ENCODE results near the gene TAPBP. TPM values are rescaled to one million over a fixed set of nuclear protein-coding genes. Genes with fewer than 3 reads are reported as not detected.
A peak's percentile ranks its signal among the peaks of the same experiment; 100 is the strongest.
"Not testable (repeated sequence)": the region's sequence is repeated elsewhere in the genome, so short reads cannot be mapped to it uniquely, and the experiment has no call there.

TAPBP gene
- 1.7 and 6.3 TPM in 2 replicates for total RNA-seq (ENCODE audit: low replicate concordance)

GRCh38 chr6:33313709-33314514 lies at the start of gene TAPBP:
Gene TAPBP (minus strand): TSS chr6:33314078. CDS start chr6:33314041, 37 bp downstream.
- Histone ChIP-seq H3K79me2 (ENCODE audit: low read depth) (peaks cover 4% of the 10 kb centered on the region), H3K27me3 (peaks cover 25% of the 10 kb centered on the region), H3K9me3 (ENCODE audit: low read depth) (no peaks in the 10 kb centered on the region), H3K4me2 (peak within 1 kb of the TSS; percentile 99), H3K4me3 (peak within 1 kb of the TSS; percentile 54), H3K9ac (peak within 1 kb of the TSS; percentile 0), H3K4me1 (peaks cover 24% of the 10 kb centered on the region), H4K20me1 (ENCODE audit: low read depth) (peaks cover 27% of the 10 kb centered on the region), H3F3A (ENCODE audit: low read depth) (peaks cover 56% of the 10 kb centered on the region), H3K36me3 (no peaks in the 10 kb centered on the region), H2AFZ (replicated peaks) (peak within 1 kb of the TSS; percentile 53), H3K27ac (no peak within 1 kb of the TSS)
- TF ChIP-seq EZH2 (IDR thresholded peaks at IDR 0.05) (no peak), EZH2phosphoT487 (IDR thresholded peaks at IDR 0.05) (no peak)
- TF ChIP-seq, protein P1, sequence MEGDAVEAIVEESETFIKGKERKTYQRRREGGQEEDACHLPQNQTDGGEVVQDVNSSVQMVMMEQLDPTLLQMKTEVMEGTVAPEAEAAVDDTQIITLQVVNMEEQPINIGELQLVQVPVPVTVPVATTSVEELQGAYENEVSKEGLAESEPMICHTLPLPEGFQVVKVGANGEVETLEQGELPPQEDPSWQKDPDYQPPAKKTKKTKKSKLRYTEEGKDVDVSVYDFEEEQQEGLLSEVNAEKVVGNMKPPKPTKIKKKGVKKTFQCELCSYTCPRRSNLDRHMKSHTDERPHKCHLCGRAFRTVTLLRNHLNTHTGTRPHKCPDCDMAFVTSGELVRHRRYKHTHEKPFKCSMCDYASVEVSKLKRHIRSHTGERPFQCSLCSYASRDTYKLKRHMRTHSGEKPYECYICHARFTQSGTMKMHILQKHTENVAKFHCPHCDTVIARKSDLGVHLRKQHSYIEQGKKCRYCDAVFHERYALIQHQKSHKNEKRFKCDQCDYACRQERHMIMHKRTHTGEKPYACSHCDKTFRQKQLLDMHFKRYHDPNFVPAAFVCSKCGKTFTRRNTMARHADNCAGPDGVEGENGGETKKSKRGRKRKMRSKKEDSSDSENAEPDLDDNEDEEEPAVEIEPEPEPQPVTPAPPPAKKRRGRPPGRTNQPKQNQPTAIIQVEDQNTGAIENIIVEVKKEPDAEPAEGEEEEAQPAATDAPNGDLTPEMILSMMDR (IDR thresholded peaks at IDR 0.05): no peak
- Mint-ChIP-seq H3K36me3 (peaks cover 10% of the 10 kb centered on the region), H3K4me1 (peaks cover 50% of the 10 kb centered on the region), H3K4me3 (peak within 1 kb of the TSS; percentile 95), H3K9me3 (no peaks in the 10 kb centered on the region), H3K27ac (peak within 1 kb of the TSS; percentile 94), H3K27me3 (ENCODE audit: insufficient read depth, low read depth) (peaks cover 16% of the 10 kb centered on the region)
- peak; percentile 50 for DNase-seq (ENCODE audit: low spot score)

DNA sequence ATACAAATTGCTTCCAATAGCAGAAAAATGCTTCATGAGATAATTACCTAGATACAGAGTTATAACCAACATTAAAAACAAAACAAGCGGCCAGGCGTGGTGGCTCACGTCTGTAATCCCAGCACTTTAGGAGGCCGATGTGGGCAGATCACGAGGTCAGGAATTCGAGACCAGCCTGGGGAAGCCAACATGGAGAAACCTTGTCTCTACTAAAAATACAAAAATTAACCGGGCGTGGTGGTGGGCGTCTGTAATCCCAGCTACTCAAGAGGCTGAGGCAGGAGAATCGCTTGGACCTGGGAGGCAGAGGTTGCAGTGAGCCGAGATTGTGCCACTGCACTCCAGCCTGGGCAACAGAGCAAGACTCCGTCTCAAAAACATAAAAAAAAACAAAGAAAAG lies 49.6 kb upstream of the TAPBP start:
- peak overlapping the region; percentile 18 for H3K4me3 Mint-ChIP-seq
- peaks cover 20% of the 10 kb centered on the region for H3K4me1 Mint-ChIP-seq
- not testable (repeated sequence) for H3K27me3 ChIP-seq; H3K27ac Mint-ChIP-seq; H3K4me3 ChIP-seq; H4K20me1 ChIP-seq (ENCODE audit: low read depth); H3K27ac ChIP-seq; H3K9me3 ChIP-seq (ENCODE audit: low read depth); H3K79me2 ChIP-seq (ENCODE audit: low read depth); H3K27me3 Mint-ChIP-seq (ENCODE audit: insufficient read depth, low read depth); H3K36me3 Mint-ChIP-seq; H3K4me1 ChIP-seq; H3K9me3 Mint-ChIP-seq; H3K36me3 ChIP-seq; H2AFZ ChIP-seq (replicated peaks); DNase-seq (ENCODE audit: low spot score); H3F3A ChIP-seq (ENCODE audit: low read depth); H3K4me2 ChIP-seq; H3K9ac ChIP-seq

DNA sequence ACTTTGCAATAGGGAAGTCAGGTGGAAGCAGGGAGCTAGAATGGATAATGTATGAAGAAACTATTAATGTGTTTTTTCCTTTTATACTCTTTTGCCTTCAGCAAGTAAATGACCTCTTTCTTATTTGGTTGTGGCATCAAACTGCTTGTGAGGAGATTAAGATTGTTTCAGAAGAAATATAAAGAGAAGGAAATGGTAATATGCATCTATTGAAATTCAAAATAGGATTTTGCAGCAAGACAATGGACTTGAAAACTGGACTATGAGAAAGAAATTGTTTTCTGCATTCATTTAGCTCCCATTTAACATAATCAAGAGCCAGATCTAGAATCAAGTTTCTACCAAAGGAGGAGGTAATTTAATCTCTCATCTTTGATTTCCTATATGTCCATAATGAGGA lies 45.5 kb upstream of the TAPBP start:
- no peaks in the 10 kb centered on the region for H3K9me3 Mint-ChIP-seq
- Histone ChIP-seq H3K9ac (no peak overlapping the region), H3K27me3 (no peaks in the 10 kb centered on the region), H4K20me1 (ENCODE audit: low read depth) (no peaks in the 10 kb centered on the region), H3K4me2 (no peak overlapping the region), H3K27ac (no peak overlapping the region), H3K9me3 (ENCODE audit: low read depth) (no peaks in the 10 kb centered on the region), H3K79me2 (ENCODE audit: low read depth) (no peaks in the 10 kb centered on the region), H3K36me3 (no peaks in the 10 kb centered on the region), H3K4me1 (peaks cover 4% of the 10 kb centered on the region), H3K4me3 (no peak overlapping the region), H3F3A (ENCODE audit: low read depth) (no peaks in the 10 kb centered on the region), H2AFZ (replicated peaks) (no peak overlapping the region)
- no peak overlapping the region for H3K27ac Mint-ChIP-seq
- H3K36me3 Mint-ChIP-seq: no peaks in the 10 kb centered on the region
- H3K27me3 Mint-ChIP-seq (ENCODE audit: insufficient read depth, low read depth): peaks cover 2% of the 10 kb centered on the region
- TF ChIP-seq, protein P1 (IDR thresholded peaks at IDR 0.05): no peak
- no peak for TF ChIP-seq EZH2 (IDR thresholded peaks at IDR 0.05)
- TF ChIP-seq EZH2phosphoT487 (IDR thresholded peaks at IDR 0.05): no peak
- H3K4me3 Mint-ChIP-seq: no peak overlapping the region
- H3K4me1 Mint-ChIP-seq: peaks cover 24% of the 10 kb centered on the region
- no peak for DNase-seq (ENCODE audit: low spot score)

GRCh38 chr6:33357160-33357871 lies 43.4 kb upstream of the TAPBP start:
- not testable (repeated sequence) for H3K79me2 ChIP-seq (ENCODE audit: low read depth); H3K36me3 ChIP-seq; H3K4me3 ChIP-seq; H3K4me3 Mint-ChIP-seq; H3K9me3 Mint-ChIP-seq; H4K20me1 ChIP-seq (ENCODE audit: low read depth); H3K27ac ChIP-seq; H3K4me1 ChIP-seq; H3F3A ChIP-seq (ENCODE audit: low read depth); H2AFZ ChIP-seq (replicated peaks); H3K9ac ChIP-seq; H3K27me3 Mint-ChIP-seq (ENCODE audit: insufficient read depth, low read depth); DNase-seq (ENCODE audit: low spot score); H3K4me2 ChIP-seq; H3K27me3 ChIP-seq; H3K9me3 ChIP-seq (ENCODE audit: low read depth); H3K36me3 Mint-ChIP-seq; H3K27ac Mint-ChIP-seq
- peaks cover 11% of the 10 kb centered on the region for H3K4me1 Mint-ChIP-seq

All from neural progenitor cell (in vitro differentiated cells).